Smooth muscle cell of the brain vasculature (primary cell): ENCODE data around the gene LRRC45.

Source experiments
- DNase-seq: peaks from one replicate; pipeline ENCODE4 v3.0.0-alpha.2; 2012; ENCODE audit warnings: low read depth, low spot score

LRRC45 gene

GRCh38 chr17:82050761-82051641, 27.9 kb downstream of the LRRC45 start:
- no peak for DNase-seq

- DNase-seq, result no peak
Measured at GRCh38 chr17:82051776-82052637, 28.9 kb downstream of the LRRC45 start, which contains the start of the genes GPS1 and RFNG. TSS of gene GPS1 (plus strand) at chr17:82051898. CDS start at chr17:82051932, 34 bp downstream. TSS of gene RFNG (minus strand) at chr17:82051811. CDS start at chr17:82051766, 45 bp downstream.

GRCh38 chr17:82052638-82053059, 29.5 kb downstream of the LRRC45 start:
- DNase-seq, result no peak

- no peak for DNase-seq
Measured at GRCh38 chr17:82053130-82053529, 30.0 kb downstream of the LRRC45 start.

DNA sequence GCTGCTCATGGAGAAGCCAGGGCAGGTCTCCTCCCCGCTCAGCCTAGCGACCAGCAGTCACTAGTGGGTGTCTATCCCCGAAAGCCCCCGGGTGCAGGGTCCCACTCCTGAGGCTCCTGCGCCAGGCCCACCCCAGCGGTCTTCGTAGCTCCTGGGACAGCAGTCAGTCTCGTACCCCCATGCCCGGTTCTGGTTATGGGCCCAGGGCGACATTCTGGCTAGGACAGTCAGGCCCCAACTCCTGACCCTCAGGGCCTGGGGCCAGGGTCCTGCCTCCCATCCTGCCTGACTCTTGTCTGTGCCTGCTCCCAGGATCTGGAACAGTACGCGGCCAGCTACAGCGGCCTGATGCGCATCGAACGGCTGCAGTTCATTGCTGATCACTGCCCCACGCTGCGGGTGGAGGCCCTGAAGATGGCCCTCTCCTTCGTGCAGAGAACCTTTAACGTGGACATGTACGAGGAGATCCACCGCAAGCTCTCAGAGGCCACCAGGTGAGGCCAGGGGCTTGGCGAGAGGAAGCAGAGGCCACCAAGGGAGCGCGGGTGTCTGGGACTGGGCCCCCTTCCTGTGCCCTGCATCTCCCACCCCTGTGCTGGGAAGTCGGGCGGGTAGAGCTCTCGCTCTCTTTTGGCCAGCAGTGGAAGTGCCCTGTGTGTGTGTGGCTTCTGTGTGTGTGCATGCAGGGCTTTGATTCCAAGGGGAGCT, 30.6 kb downstream of the LRRC45 start:
- DNase-seq, result no peak

GRCh38 chr17:82054351-82055022, 31.4 kb downstream of the LRRC45 start:
- DNase-seq, result no peak

GRCh38 chr17:82055023-82055964, 32.2 kb downstream of the LRRC45 start:
- DNase-seq, result no peak

- no peak for DNase-seq
Measured at GRCh38 chr17:82055965-82056728, 33.0 kb downstream of the LRRC45 start.

DNA sequence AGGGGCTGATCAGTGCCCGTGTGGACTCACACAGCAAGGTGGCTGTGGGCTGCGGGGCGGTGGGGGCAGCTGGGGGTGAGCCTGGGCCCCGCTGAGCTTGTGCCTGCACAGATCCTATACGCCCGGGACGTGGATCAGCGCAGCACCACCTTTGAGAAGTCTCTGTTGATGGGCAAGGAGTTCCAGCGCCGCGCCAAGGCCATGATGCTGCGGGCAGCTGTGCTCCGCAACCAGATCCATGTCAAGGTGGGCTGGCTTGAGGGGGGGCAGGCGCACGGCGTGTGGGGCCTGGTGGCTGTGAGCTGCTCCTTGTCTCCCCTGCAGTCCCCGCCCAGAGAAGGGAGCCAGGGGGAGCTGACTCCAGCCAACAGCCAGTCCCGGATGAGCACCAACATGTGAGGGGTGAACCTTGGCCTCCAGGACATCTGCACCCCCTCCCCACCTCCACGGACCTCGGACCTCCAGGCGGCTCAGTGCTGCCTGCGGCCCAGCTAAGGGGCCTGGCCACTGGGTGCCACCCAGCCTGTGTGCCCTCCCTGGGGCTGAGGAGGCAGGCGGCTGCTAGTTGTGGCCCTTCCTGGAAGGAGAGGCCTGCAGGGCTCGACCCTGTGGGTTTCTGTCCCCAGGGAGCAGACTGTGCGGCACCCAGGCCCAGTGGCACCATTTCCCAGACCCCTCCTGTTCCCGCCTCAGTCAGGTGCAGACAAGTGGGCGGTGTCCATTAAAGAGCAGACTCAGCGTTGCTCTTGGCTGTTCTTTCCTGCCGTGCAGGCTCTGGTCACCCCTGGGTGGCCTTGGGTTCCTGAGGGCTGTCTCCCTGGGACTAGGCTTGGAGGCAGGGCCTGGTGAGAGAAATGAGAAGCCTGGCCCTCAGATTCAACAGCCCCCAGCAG, 33.9 kb downstream of the LRRC45 start:
- no peak for DNase-seq

DNA sequence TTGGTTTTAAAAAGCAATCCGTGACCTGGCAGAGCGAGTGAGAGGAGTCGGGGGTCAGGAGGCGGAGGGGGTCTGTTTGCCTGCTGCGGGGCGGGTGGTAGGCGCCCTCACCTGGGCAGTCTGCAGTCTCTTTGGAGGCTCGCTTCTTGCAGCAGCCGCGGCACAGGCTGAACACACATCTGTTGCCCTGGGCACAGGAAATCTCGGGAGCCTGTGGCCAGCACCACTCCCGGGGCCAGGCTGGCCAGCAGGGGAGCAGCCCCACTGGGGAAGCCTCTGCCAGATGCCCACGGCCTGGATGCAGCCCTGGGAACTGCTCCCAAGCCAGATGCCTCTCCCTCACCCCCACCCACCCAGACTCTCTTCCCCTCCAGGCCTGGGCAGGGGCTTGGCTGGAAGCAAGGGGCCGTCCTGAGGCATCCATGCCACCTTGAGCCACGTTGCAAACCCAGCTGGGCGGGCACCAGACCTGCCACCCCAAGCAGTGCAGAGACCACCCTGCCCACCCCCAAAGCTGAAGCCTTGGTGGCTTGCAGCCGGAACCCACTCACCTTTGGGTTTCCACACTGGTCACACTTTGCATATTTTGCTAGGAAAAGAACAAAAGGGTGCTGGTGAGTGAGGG, 35.2 kb downstream of the LRRC45 start:
- DNase-seq, result no peak

- DNase-seq, result no peak
Measured at GRCh38 chr17:82058855-82059249, 35.7 kb downstream of the LRRC45 start.

DNA sequence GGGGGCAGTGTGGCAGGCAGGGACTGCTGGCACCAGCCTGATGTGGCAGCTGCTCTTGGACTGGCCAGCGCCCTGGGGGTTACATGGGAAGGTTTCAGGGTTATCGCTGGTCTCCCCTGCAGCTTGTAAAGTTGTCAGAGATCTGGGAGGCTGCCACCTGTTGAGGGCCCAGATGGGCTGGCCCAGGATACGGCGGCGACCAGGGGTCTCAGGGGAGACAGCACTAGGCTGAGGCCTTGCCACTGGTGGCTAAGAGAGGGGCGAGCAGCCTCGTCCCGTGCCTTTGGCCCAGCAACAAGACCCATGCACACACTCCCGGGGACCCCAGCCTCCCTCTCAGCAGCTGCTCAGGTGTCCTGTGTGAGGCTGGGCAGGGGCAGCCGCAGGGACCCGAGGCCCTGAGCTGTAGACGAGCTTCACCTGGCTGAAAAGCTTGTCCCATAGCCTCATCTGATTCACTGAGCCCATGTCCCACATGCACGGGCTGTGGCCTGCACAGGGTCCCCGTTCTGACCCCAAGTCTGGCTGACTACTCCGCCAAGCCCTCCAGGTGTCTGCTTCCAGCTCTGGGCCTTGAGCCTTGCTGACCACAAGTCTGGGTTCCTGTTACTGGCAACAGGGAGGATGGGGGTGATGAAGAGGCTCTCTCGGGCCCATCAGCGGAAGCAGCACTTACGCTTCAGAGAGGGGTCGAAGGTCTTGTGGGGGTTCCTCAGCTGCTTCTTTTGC, 36.3 kb downstream of the LRRC45 start:
- DNase-seq, result no peak

DNA sequence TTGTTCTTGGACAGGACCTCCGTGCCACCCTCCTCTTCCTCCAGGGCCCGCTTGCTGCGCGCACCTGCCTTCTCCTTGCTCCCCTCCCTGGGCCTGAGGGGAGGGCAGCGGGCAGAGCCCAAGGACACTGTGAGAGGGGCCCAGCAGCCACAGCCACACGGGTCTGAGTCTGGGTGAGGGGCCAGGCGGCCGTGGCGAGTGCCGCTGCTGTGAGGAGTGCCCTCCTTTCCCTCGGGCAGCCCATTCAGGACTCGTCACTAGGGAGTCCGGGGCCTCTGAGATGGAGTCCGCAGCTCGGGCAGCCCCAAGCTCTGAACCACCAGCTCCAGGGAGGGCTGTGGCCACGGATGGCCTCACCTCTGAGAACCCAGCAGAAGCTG, 36.9 kb downstream of the LRRC45 start:
- no peak for DNase-seq

- DNase-seq, result no peak
Measured at GRCh38 chr17:82060614-82061013, 37.5 kb downstream of the LRRC45 start.

DNA sequence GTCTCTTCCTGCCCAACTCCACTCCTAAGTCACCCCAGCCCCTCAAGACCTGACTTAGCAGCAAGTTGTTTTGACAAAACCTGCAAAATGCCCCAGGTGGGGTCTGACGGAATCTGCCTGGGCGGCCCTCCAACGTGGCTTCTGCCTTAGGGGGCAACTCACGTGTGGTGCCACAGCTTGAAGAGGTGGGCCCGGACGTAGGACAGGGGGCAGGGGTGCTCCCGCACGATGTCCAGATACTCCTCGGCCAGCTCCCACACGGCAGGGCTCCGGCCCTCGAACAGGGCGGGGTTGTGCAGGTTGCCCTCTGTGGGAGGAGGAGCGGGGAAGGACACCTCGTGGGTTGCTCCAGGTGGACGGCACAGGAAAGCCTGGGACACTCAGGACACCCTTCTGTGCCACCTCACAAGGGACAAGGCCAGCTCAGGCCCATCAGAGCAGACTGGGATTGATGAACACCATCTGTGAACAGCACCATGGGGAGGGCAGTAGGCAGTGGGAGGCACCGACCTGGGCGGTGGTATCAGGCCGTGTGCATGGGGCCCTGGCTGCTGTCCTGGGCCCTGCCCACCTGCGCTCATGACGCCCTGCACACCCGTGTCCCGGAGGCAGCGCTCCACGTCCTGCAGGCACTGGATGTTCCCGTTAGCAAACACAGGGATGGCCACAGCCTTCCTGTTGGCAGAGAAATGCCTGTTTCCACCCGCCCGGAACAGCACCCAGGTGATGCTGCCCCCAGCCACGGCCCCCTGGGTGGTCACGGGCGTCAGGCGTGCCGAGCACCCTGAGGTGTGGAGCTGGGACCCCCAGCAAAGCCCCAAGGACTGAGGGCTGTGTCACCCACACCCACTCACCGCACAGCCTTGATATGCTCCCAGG, 38.2 kb downstream of the LRRC45 start:
- DNase-seq, result no peak
